ENCODE data around the gene DENND4A. TPM values are rescaled to one million over a fixed set of nuclear protein-coding genes. Genes with fewer than 3 reads are reported as not detected.

Gene DENND4A
- total and polyA plus RNA-seq, 9 of the 15 experiments (the other 6 are each of a cell fraction or from before 2014, with no cell fraction given), result 6.8 to 32.3 (median 19.9) TPM

GRCh38 chr15:65804252-65804931 is 12.3 kb upstream of the DENND4A start (continued):
- TF ChIP-seq FUS (optimal IDR thresholded peaks at IDR 0.05; ENCODE audit: low read depth, low read length), result no peak
- TF ChIP-seq ZFX (CRISPR knock-in tag; IDR thresholded peaks at IDR 0.05), result no peak
- TF ChIP-seq, protein P1, sequence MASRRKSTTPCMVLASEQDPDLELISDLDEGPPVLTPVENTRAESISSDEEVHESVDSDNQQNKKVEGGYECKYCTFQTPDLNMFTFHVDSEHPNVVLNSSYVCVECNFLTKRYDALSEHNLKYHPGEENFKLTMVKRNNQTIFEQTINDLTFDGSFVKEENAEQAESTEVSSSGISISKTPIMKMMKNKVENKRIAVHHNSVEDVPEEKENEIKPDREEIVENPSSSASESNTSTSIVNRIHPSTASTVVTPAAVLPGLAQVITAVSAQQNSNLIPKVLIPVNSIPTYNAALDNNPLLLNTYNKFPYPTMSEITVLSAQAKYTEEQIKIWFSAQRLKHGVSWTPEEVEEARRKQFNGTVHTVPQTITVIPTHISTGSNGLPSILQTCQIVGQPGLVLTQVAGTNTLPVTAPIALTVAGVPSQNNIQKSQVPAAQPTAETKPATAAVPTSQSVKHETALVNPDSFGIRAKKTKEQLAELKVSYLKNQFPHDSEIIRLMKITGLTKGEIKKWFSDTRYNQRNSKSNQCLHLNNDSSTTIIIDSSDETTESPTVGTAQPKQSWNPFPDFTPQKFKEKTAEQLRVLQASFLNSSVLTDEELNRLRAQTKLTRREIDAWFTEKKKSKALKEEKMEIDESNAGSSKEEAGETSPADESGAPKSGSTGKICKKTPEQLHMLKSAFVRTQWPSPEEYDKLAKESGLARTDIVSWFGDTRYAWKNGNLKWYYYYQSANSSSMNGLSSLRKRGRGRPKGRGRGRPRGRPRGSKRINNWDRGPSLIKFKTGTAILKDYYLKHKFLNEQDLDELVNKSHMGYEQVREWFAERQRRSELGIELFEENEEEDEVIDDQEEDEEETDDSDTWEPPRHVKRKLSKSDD (conservative IDR thresholded peaks at IDR 0.05; ENCODE audit: low read length), result no peak
- TF ChIP-seq POLR2B (IDR thresholded peaks at IDR 0.05; ENCODE audit: low read depth, partially characterized antibody), result no peak
- no peak for TF ChIP-seq RNF219 (CRISPR knock-in tag; IDR thresholded peaks at IDR 0.05)
- TF ChIP-seq ZBTB40 (IDR thresholded peaks at IDR 0.05), result peak; percentile 37; the same call in 1 of the 2 replicates
- TF ChIP-seq ZBTB40 (CRISPR knock-in tag; IDR thresholded peaks at IDR 0.05), result no peak
- TF ChIP-seq ZNF347 (CRISPR knock-in tag; IDR thresholded peaks at IDR 0.05; ENCODE audit: low read depth), result no peak
- 0 out of 2 replicates have a peak, but pooled peaks have one; percentile 2 for TF ChIP-seq ZNF274 (IDR thresholded peaks at IDR 0.05; ENCODE audit: borderline replicate concordance, low read depth, low read length)
- TF ChIP-seq NFIC (IDR thresholded peaks at IDR 0.05), result no peak
- no peak for TF ChIP-seq E2F6 (IDR thresholded peaks at IDR 0.05; ENCODE audit: borderline replicate concordance in 1 of 2, extremely low read depth in 1 of 2, insufficient read depth in 1 of 2, insufficient read length in 1 of 2, low read depth in 1 of 2, low read length in 1 of 2, poor library complexity in 1 of 2, severe bottlenecking in 1 of 2)
- 0 out of 2 replicates have a peak, but pooled peaks have one; percentile 21 for TF ChIP-seq HDGF (IDR thresholded peaks at IDR 0.05)
